Left lung (tissue), 10 donors: ENCODE results near the gene MARK3. TPM values are rescaled to one million over a fixed set of nuclear protein-coding genes. Genes with fewer than 3 reads are reported as not detected.

Experiments used
- ATAC-seq: fragments of 200-7000 bp; cut with Tn5 transposase; one replicate; pipeline ENCODE4 v1.9.1; 2020; ENCODE audit warnings: moderate library complexity
- DNase-seq, 4 donors: peaks; one replicate each; pipeline ENCODE4 v3.0.0-alpha.2; 2013 to 2020
- H3K27ac ChIP-seq, 2 donors: fragments of 200-600 bp; sonication (generic) in 1 of 2; one replicate each; pipeline versions ENCODE4 v1.5.0 to v1.8.0; 2020 to 2021
- H3K27me3 ChIP-seq, 2 donors: fragments of 200-600 bp; sonication (generic) in 1 of 2; one replicate each; pipeline versions ENCODE4 v1.5.0 to v1.8.0; 2020 to 2021
- H3K36me3 ChIP-seq, 2 donors: fragments of 200-600 bp; sonication (generic) in 1 of 2; one replicate each; pipeline versions ENCODE4 v1.5.0 to v1.8.0; 2020 to 2021
- H3K4me1 ChIP-seq, 2 donors: fragments of 200-600 bp; one replicate each; pipeline ENCODE4 v1.8.0; 2021
- H3K4me3 ChIP-seq, 2 donors: fragments of 200-600 bp; sonication (generic) in 1 of 2; one replicate each; pipeline versions ENCODE4 v1.5.0 to v1.8.0; 2020 to 2021; ENCODE audit warnings: mild to moderate bottlenecking in 1 of 2
- H3K9me3 ChIP-seq, 2 donors: fragments of 200-600 bp; sonication (generic) in 1 of 2; one replicate each; pipeline versions ENCODE4 v1.5.0 to v1.8.0; 2020 to 2021
- intact Hi-C, 2 donors: fragments of 100-400 bp; cut with DNase I; formaldehyde crosslinking; loops; one replicate each; pipeline versions ENCODE4 v1.11.2 to v1.14.2; 2022
- polyA plus RNA-seq, 6 donors: library from polyadenylated mRNA; unstranded; fragments of 120-200 nt; gene quantifications; one replicate each; pipeline ENCODE4 v1.2.1, GENCODE V29; 2013; ENCODE audit not compliant: insufficient read length in 6 of 6
- total RNA-seq, 2 donors: library from RNA; stranded (reverse); fragmentation: NEBNext Ultra II Directional; extraction: Animal tissue kit (Norgen Biotek cat#: 25700); gene quantifications; one replicate each; pipeline ENCODE4 v1.2.1, GENCODE V29; 2021
- TF ChIP-seq, protein P1 (sequence below), 2 donors: fragments of 200-600 bp; sonication (generic) in 1 of 2; IDR thresholded peaks; one replicate each; pipeline versions ENCODE4 v1.5.0 to v1.8.0; 2021; ENCODE audit warnings: antibody characterized with exemption in 2 of 2
- donor health status: DM: no; HTN: yes; CAD: no.
- donor health status: DM: no; HTN: no; CAD: no.

Gene MARK3
- total and polyA plus RNA-seq, 8 donors, result 78.8 to 135 (median 122) TPM

DNA sequence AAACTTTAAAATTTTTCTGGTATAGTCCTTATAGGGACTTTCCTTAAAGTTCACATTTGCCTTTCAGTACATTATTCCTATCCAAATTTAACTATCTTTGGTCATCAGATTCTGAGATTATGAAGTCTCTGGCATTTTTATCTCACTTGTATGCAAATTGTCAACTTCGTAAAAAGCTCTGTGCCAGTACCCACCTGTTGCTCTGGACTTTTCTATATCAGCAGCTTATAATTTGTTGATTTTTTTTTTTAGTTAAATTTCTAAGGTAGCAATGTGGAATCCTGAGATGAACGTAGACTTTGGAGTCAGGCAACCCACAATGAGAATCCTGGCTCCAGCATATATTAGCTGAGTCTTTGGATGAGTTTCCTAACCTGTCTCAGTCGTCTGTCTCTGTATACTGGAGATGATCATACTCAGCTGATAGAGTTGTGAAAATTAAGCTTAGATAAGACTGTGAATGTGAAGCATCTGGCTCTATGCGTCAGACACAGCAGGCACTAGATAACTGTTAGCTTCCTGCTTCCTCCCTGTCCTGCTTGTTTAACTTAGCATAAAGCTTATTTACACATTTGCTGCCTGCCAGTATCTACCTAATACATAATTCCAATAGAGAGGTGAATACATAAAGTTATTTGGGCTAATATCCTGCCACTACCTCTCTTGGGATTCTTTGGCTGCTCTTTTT lies 59.8 kb downstream of the MARK3 start:
- H3K4me1 ChIP-seq, result peaks cover 0 to 38% of the 10 kb centered on the region in 2 donors
- intact Hi-C loops, result no loop called here
- H3K4me3 ChIP-seq, result no peak overlapping the region
- no peaks in the 10 kb centered on the region for H3K9me3 ChIP-seq
- no peaks in the 10 kb centered on the region for H3K27me3 ChIP-seq
- ATAC-seq, result peak; percentile 38
- TF ChIP-seq, protein P1, sequence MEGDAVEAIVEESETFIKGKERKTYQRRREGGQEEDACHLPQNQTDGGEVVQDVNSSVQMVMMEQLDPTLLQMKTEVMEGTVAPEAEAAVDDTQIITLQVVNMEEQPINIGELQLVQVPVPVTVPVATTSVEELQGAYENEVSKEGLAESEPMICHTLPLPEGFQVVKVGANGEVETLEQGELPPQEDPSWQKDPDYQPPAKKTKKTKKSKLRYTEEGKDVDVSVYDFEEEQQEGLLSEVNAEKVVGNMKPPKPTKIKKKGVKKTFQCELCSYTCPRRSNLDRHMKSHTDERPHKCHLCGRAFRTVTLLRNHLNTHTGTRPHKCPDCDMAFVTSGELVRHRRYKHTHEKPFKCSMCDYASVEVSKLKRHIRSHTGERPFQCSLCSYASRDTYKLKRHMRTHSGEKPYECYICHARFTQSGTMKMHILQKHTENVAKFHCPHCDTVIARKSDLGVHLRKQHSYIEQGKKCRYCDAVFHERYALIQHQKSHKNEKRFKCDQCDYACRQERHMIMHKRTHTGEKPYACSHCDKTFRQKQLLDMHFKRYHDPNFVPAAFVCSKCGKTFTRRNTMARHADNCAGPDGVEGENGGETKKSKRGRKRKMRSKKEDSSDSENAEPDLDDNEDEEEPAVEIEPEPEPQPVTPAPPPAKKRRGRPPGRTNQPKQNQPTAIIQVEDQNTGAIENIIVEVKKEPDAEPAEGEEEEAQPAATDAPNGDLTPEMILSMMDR (IDR thresholded peaks at IDR 0.05), result no peak
- DNase-seq, result no peak
- peaks cover 0 to under 1% of the 10 kb centered on the region in 2 donors for H3K36me3 ChIP-seq
- H3K27ac ChIP-seq, result no peak overlapping the region

DNA sequence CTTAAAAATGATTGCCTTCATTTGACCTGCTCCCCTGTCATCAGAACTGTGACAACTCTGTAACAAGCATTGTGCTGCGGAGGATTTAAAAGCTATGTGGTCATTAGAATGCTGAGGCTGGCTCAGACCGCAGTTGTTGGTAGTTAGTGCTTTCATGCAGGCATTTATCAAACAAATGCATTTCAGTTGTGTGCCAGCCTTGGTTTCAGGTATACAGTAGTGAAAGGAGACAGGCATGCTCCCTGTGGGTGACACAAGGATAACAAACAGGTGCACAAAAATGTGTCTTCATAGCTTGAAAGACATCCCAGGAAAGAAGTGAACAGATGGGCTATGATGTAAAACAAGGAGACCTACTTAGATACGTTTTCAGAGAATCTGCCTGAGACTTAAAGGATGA lies 60.6 kb downstream of the MARK3 start:
- DNase-seq (no peak), ATAC-seq (no peak)
- Histone ChIP-seq H3K4me3 (no peak overlapping the region), H3K4me1 (peaks cover 0 to 39% of the 10 kb centered on the region in 2 donors), H3K9me3 (no peaks in the 10 kb centered on the region), H3K27ac (no peak overlapping the region), H3K27me3 (no peaks in the 10 kb centered on the region), H3K36me3 (no peaks in the 10 kb centered on the region)
- intact Hi-C loops, result no loop called here
- TF ChIP-seq, protein P1 (IDR thresholded peaks at IDR 0.05), result no peak

DNA sequence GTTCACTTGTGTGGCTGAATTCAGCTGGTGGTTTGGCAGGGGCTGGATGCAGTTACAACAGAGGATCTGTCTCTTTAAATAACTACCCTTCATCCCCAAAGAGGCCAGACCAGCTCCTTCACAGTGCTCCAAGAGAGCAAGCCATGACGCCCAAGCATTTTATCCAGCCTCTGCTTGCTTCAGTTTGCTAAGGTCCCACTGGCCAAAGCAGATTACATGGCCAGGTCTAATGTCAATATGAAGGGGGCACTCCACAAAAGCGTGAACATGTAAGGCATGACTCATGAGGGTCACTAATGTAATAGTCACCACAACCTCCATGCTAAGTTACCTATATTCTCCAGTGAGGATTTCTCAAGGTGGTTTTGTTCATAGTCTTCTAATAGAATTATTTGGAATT lies 62.9 kb downstream of the MARK3 start:
- TF ChIP-seq, protein P1 (IDR thresholded peaks at IDR 0.05), result no peak
- ATAC-seq, result peak; percentile 49
- peaks cover 0 to 31% of the 10 kb centered on the region in 2 donors for H3K4me1 ChIP-seq
- H3K27me3 ChIP-seq, result no peaks in the 10 kb centered on the region
- H3K4me3 ChIP-seq, result no peak overlapping the region
- intact Hi-C loops, result no loop called here
- no peaks in the 10 kb centered on the region for H3K9me3 ChIP-seq
- DNase-seq, result no peak
- H3K36me3 ChIP-seq, result peaks cover 0 to 12% of the 10 kb centered on the region in 2 donors
- no peak overlapping the region for H3K27ac ChIP-seq

DNA sequence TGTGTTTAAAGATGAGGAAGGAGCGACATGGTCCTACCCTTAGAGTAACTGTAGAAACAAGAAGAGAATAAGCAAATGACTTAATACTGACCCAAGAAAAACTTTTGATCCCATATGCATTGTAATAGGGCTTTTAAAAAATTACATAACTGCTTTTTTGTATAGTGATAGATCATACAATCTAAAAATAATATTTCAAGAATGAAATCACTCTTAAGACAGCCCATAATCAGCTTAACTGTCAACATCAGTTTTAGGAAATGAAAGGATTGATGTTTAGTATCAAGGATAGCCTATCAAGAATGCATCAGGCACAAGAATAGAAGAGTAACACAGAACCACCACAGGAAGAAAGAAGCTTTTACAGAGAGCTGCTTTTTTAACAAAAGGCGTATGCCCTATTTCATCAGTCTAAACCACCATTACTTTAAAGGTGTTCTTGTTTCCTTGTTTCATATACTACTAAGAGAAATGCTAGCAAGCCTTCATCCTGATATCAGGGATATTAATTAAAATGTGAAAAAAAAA lies 64.5 kb downstream of the MARK3 start:
- intact Hi-C loops, result no loop called here
- H3K27me3 ChIP-seq, result no peaks in the 10 kb centered on the region
- no peak overlapping the region for H3K4me3 ChIP-seq
- H3K9me3 ChIP-seq, result no peaks in the 10 kb centered on the region
- TF ChIP-seq, protein P1 (IDR thresholded peaks at IDR 0.05), result no peak
- H3K4me1 ChIP-seq, result peaks cover 0 to 26% of the 10 kb centered on the region in 2 donors
- ATAC-seq (no peak), DNase-seq (no peak)
- H3K36me3 ChIP-seq, result peaks cover 0 to 24% of the 10 kb centered on the region in 2 donors
- H3K27ac ChIP-seq, result no peak overlapping the region

DNA sequence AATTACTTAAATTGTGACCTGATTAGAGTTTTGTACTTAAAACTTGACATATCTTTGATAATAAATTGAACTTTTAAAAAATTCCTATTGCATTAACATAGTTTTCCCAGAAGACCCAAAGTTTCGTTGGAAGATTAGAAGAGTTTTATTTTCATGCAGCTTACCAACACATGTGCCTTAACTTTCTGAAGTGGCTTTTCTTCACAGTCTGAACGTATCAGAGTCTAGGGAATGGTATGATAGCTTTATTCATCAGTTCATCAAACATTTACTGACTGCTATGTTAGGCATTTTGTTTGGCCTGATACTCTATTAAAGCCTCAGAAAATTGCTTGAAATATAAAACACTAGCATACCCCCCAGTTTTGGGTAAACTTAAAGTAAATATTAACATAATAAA lies 65.2 kb downstream of the MARK3 start:
- Histone ChIP-seq H3K4me1 (peaks cover 0 to 26% of the 10 kb centered on the region in 2 donors), H3K9me3 (no peaks in the 10 kb centered on the region), H3K27ac (no peak overlapping the region), H3K27me3 (no peaks in the 10 kb centered on the region), H3K36me3 (peaks cover 0 to 24% of the 10 kb centered on the region in 2 donors), H3K4me3 (no peak overlapping the region)
- TF ChIP-seq, protein P1 (IDR thresholded peaks at IDR 0.05), result no peak
- intact Hi-C loops, result no loop called here
- peak in 2 of 4 donors; percentile 27 to 43 for DNase-seq
- ATAC-seq, result peak; percentile 31
